SH-SY5Y (cell line): Measurements from ENCODE around the gene MYMK.

Source experiments
- GATA2 ChIP-seq: IDR thresholded peaks from 2 replicates; pipeline ENCODE4 v1.6.1; 2011; ENCODE audit warnings: mild to moderate bottlenecking, low read depth, low read length
- GATA3 ChIP-seq: IDR thresholded peaks from 2 replicates; pipeline ENCODE4 v1.6.1; 2011; ENCODE audit warnings: low read depth, mild to moderate bottlenecking, low read length, moderate library complexity

DNA sequence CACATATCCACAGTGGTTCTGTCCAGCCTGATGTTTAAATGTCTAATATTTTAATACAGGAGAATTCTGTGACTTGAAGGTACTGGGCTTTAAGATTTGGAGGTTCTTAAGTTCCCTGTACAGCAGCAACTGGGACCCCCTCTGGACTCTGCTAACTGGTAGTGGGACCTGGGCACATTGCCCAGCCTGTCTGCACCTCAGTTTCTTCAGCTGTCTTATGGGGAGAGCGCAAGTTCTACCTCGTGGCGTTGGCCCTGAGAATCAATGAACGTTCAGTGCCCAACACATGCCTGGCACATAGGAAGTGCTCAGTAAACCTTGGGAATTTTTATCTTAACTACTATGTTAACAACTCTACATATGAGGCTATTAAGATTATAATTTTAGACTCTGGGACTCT is 47.3 kb downstream of the MYMK start:
- TF ChIP-seq GATA2 (no peak), GATA3 (no peak)
